Liver (tissue), 9 donors: Measurements from ENCODE around the gene TOMM20. TPM values are rescaled to one million over a fixed set of nuclear protein-coding genes. Genes with fewer than 3 reads are reported as not detected.

Experiments used
- DNase-seq: peaks from one replicate; pipeline ENCODE4 v3.0.0-alpha.2; 2017; ENCODE audit warnings: low spot score
- H3K27ac ChIP-seq, 2 donors: one replicate each; pipeline ENCODE4 v1.7.0; 2013; ENCODE audit warnings: inconsistent platforms in 2 of 2, low read length in 2 of 2, control low read depth in 1 of 2, low read depth in 1 of 2, mild to moderate bottlenecking in 1 of 2
- H3K27me3 ChIP-seq, 4 donors: one replicate each; pipeline versions ENCODE4 v1.6.1 to v1.7.0; 2013; ENCODE audit warnings: low read length in 3 of 4, inconsistent platforms in 1 of 4, mild to moderate bottlenecking in 1 of 4, moderate library complexity in 1 of 4; ENCODE audit not compliant: control insufficient read depth in 4 of 4, insufficient read depth in 4 of 4
- H3K36me3 ChIP-seq, 4 donors: one replicate each; pipeline versions ENCODE4 v1.6.1 to v1.7.0; 2013; ENCODE audit warnings: low read length in 3 of 4, mild to moderate bottlenecking in 3 of 4, low read depth in 1 of 4, moderate library complexity in 1 of 4; ENCODE audit not compliant: control insufficient read depth in 4 of 4, insufficient read depth in 3 of 4
- H3K4me1 ChIP-seq, 4 donors: one replicate each; pipeline versions ENCODE4 v1.6.1 to v1.7.0; 2013; ENCODE audit warnings: low read length in 3 of 4, mild to moderate bottlenecking in 3 of 4, moderate library complexity in 1 of 4; ENCODE audit not compliant: control insufficient read depth in 4 of 4, insufficient read depth in 4 of 4
- H3K4me3 ChIP-seq, 3 donors: one replicate each; pipeline versions ENCODE4 v1.6.1 to v1.7.0; 2013; ENCODE audit warnings: low read length in 3 of 3, control low read depth in 1 of 3, low read depth in 1 of 3, mild to moderate bottlenecking in 1 of 3
- H3K9ac ChIP-seq, 2 donors: one replicate each; pipeline ENCODE4 v1.7.0; 2013; ENCODE audit warnings: low read length in 2 of 2, mild to moderate bottlenecking in 2 of 2, moderate library complexity in 2 of 2, control low read depth in 1 of 2, low read depth in 1 of 2
- H3K9me3 ChIP-seq, 4 donors: one replicate each; pipeline versions ENCODE4 v1.6.1 to v1.7.0; 2013; ENCODE audit warnings: low read length in 3 of 4; ENCODE audit not compliant: control insufficient read depth in 4 of 4
- ATF3 ChIP-seq: IDR thresholded peaks from 2 replicates; pipeline ENCODE4 v1.6.1; 2016; ENCODE audit warnings: antibody characterized with exemption
- CTCF ChIP-seq: fragments of 150-350 bp; IDR thresholded peaks from 2 replicates; pipeline ENCODE4 v1.5.1; 2017; ENCODE audit warnings: improper control_type of control experiment, low read depth, low read length; ENCODE audit not compliant: missing input control
- EGR1 ChIP-seq, 2 donors: IDR thresholded peaks; 2 replicates each; pipeline ENCODE4 v1.6.1; 2016 to 2018; ENCODE audit warnings: antibody characterized with exemption in 2 of 2, low read depth in 2 of 2
- FOXA1 ChIP-seq: IDR thresholded peaks from 2 replicates; pipeline ENCODE4 v1.6.1; 2016; ENCODE audit warnings: antibody characterized with exemption
- FOXA2 ChIP-seq: IDR thresholded peaks from 2 replicates; pipeline ENCODE4 v1.6.1; 2016; ENCODE audit warnings: antibody characterized with exemption
- GABPA ChIP-seq, 2 donors: IDR thresholded peaks in 1 of 2; conservative IDR thresholded peaks in 1 of 2; 2 replicates each; pipeline ENCODE4 v1.6.1; 2016; ENCODE audit warnings: antibody characterized with exemption in 2 of 2, mild to moderate bottlenecking in 1 of 2, moderate library complexity in 1 of 2
- HNF4A ChIP-seq, 2 donors: conservative IDR thresholded peaks; 2 replicates each; pipeline ENCODE4 v1.6.1; 2016; ENCODE audit warnings: antibody characterized with exemption in 2 of 2, mild to moderate bottlenecking in 2 of 2
- HNF4G ChIP-seq: IDR thresholded peaks from 2 replicates; pipeline ENCODE4 v1.6.1; 2016; ENCODE audit warnings: antibody characterized with exemption
- JUND ChIP-seq, 2 donors: IDR thresholded peaks; 2 replicates each; pipeline ENCODE4 v1.6.1; 2016; ENCODE audit warnings: antibody characterized with exemption in 2 of 2
- MAX ChIP-seq: IDR thresholded peaks from 2 replicates; pipeline ENCODE4 v1.6.1; 2016; ENCODE audit warnings: antibody characterized with exemption
- NR2F2 ChIP-seq: IDR thresholded peaks from 2 replicates; pipeline ENCODE4 v1.6.1; 2016; ENCODE audit warnings: antibody characterized with exemption
- RAD21 ChIP-seq, 2 donors: IDR thresholded peaks; 2 replicates each; pipeline ENCODE4 v1.6.1; 2016; ENCODE audit warnings: antibody characterized with exemption in 2 of 2, mild to moderate bottlenecking in 2 of 2
- REST ChIP-seq: IDR thresholded peaks from 2 replicates; pipeline ENCODE4 v1.6.1; 2016; ENCODE audit warnings: antibody characterized with exemption, mild to moderate bottlenecking
- RXRA ChIP-seq, 2 donors: IDR thresholded peaks; 2 replicates each; pipeline ENCODE4 v1.6.1; 2017 to 2018; ENCODE audit warnings: antibody characterized with exemption in 2 of 2, mild to moderate bottlenecking in 1 of 2
- SP1 ChIP-seq: IDR thresholded peaks from 2 replicates; pipeline ENCODE4 v1.6.1; 2018; ENCODE audit warnings: antibody characterized with exemption, mild to moderate bottlenecking
- TAF1 ChIP-seq: conservative IDR thresholded peaks from 2 replicates; pipeline ENCODE4 v1.6.1; 2016; ENCODE audit warnings: antibody characterized with exemption, mild to moderate bottlenecking
- YY1 ChIP-seq: IDR thresholded peaks from 2 replicates; pipeline ENCODE4 v1.6.1; 2016; ENCODE audit warnings: antibody characterized with exemption, mild to moderate bottlenecking
- ZBTB33 ChIP-seq: IDR thresholded peaks from 2 replicates; pipeline ENCODE4 v1.6.1; 2016; ENCODE audit warnings: antibody characterized with exemption
- WGBS: extraction: QIAGEN DNeasy Blood & Tissue Kit; methylation state at CpG from one replicate; pipeline ENCODE4 v1.1.7; 2013; 5-methylcytosine and 5-hydroxymethylcytosine counted together
- polyA plus RNA-seq, 2 donors: library from polyadenylated mRNA; stranded (reverse) in 1 of 2; unstranded in 1 of 2; fragments of 200-250 nt in 1 of 2; fragments of >200 nt in 1 of 2; fragmentation: Nextera tagmentation in 1 of 2; extraction: Ambion mirVana in 1 of 2; gene quantifications; one replicate each; pipeline versions ENCODE4 v1.2.1 to v1.2.3, GENCODE V29; 2013 to 2015
- total RNA-seq, 2 donors: library from RNA; depleted of rRNA; stranded (reverse); fragments of >200 nt; gene quantifications; one replicate each; pipeline ENCODE4 v1.2.3, GENCODE V29; 2014
- donor health status: healthy.
- donor health status: healthy.
- donor health status: healthy.
- donor health status: healthy.
- donor health status: healthy.

TOMM20 gene
- total and polyA plus RNA-seq, 4 donors: 33.4 to 74.4 (median 39.1) TPM

GRCh38 chr1:235069176-235069575 lies 59.5 kb downstream of the TOMM20 start:
- peaks cover 0 to 6% (median 2%) of the 10 kb centered on the region in 4 donors for H3K36me3 ChIP-seq
- peak overlapping the region; percentile 90 to 97 for H3K9ac ChIP-seq
- H3K27me3 ChIP-seq: no peaks in the 10 kb centered on the region
- no peaks in the 10 kb centered on the region for H3K9me3 ChIP-seq
- no peak for DNase-seq
- peaks cover 2 to 28% (median 18%) of the 10 kb centered on the region in 4 donors for H3K4me1 ChIP-seq
- peak overlapping the region; percentile 47 to 95 (median 94) for H3K4me3 ChIP-seq
- peak overlapping the region; percentile 94 to 97 for H3K27ac ChIP-seq
- 47% methylated on average over 5 of the region's 5 CpGs for WGBS
- no peak for TF ChIP-seq FOXA2
- no peak for TF ChIP-seq MAX
- TF ChIP-seq NR2F2: no peak
- no peak for TF ChIP-seq SP1
- no peak for TF ChIP-seq FOXA1
- no peak for TF ChIP-seq YY1

GRCh38 chr1:235068158-235069121 lies 60.2 kb downstream of the TOMM20 start:
- no peak for DNase-seq
- peak; percentile 32 for TF ChIP-seq YY1
- peak; percentile 95 for TF ChIP-seq FOXA2
- peak in 1 of 2 donors; percentile 10 for TF ChIP-seq RAD21 (IDR thresholded peaks at IDR 0.05)
- TF ChIP-seq SP1: peak; percentile 42
- no peak for TF ChIP-seq ATF3
- TF ChIP-seq ZBTB33: no peak
- no peak for TF ChIP-seq CTCF
- peak; percentile 71 for TF ChIP-seq REST
- peak; percentile 95 for TF ChIP-seq FOXA1
- TF ChIP-seq NR2F2: peak; percentile 60
- no peak for TF ChIP-seq EGR1 (IDR thresholded peaks at IDR 0.05; ENCODE audit: low read depth in 2 of 2)
- peak; percentile 34 to 64 for TF ChIP-seq HNF4A (conservative IDR thresholded peaks at IDR 0.05)
- TF ChIP-seq RXRA (IDR thresholded peaks at IDR 0.05): peak; percentile 77 to 83
- TF ChIP-seq MAX: no peak
- TF ChIP-seq HNF4G: peak; percentile 39
- no peak for TF ChIP-seq GABPA (IDR thresholded peaks at IDR 0.05 in 1 of 2, conservative IDR thresholded peaks at IDR 0.05 in 1 of 2)
- TF ChIP-seq TAF1: no peak
- TF ChIP-seq JUND (IDR thresholded peaks at IDR 0.05): no peak
- 40% methylated on average over 19 of the region's 19 CpGs for WGBS
- no peaks in the 10 kb centered on the region for H3K9me3 ChIP-seq
- H3K9ac ChIP-seq: peak overlapping the region; percentile 90 to 97
- peak overlapping the region; percentile 47 to 95 (median 94) for H3K4me3 ChIP-seq
- peak overlapping the region; percentile 94 to 97 for H3K27ac ChIP-seq
- H3K4me1 ChIP-seq: peaks cover 0 to 27% (median 17%) of the 10 kb centered on the region in 4 donors
- H3K36me3 ChIP-seq: peaks cover 0 to 6% (median 2%) of the 10 kb centered on the region in 4 donors
- H3K27me3 ChIP-seq: no peaks in the 10 kb centered on the region
